NCI-H146 treated with DMSO at 0.1 percent for 48 hours (cell line): Measurements from ENCODE around the gene FRAT1.
A peak's percentile ranks its signal among the peaks of the same experiment; 100 is the strongest.
"Not testable (repeated sequence)": the region's sequence is repeated elsewhere in the genome, so short reads cannot be mapped to it uniquely, and the experiment has no call there.

Experiments used
- DNase-seq: peaks from one replicate; lab custom pipeline; 2025; ENCODE audit not compliant: unreplicated experiment; lab: John Stamatoyannopoulos, UW

Gene FRAT1

GRCh38 chr10:97334370-97335175, 15.5 kb downstream of the FRAT1 start, which contains the start of gene FRAT2:
TSS of gene FRAT2 (minus strand) at chr10:97334729. CDS start at chr10:97334572, 157 bp downstream.
- DNase-seq: peak; percentile 67

- DNase-seq: no peak
Observed at GRCh38 chr10:97335188-97335619, 16.1 kb downstream of the FRAT1 start.

GRCh38 chr10:97336006-97336405, 16.9 kb downstream of the FRAT1 start:
- DNase-seq: no peak

GRCh38 chr10:97336446-97336845, 17.4 kb downstream of the FRAT1 start:
- DNase-seq: no peak

GRCh38 chr10:97336942-97337831, 18.1 kb downstream of the FRAT1 start:
- peak; percentile 41 for DNase-seq

GRCh38 chr10:97338041-97338440, 19.0 kb downstream of the FRAT1 start:
- DNase-seq: no peak

GRCh38 chr10:97341416-97341815, 22.3 kb downstream of the FRAT1 start:
- no peak for DNase-seq

- not testable (repeated sequence) for DNase-seq
Observed at GRCh38 chr10:97343664-97344063, 24.6 kb downstream of the FRAT1 start.

- DNase-seq: no peak
Observed at GRCh38 chr10:97347317-97347716, 28.2 kb downstream of the FRAT1 start.

GRCh38 chr10:97349752-97350513, 30.9 kb downstream of the FRAT1 start:
- DNase-seq: no peak

- no peak for DNase-seq
Observed at GRCh38 chr10:97353945-97354344, 34.9 kb downstream of the FRAT1 start.

GRCh38 chr10:97355571-97355975, 36.5 kb downstream of the FRAT1 start:
- no peak for DNase-seq

GRCh38 chr10:97356318-97356914, 37.3 kb downstream of the FRAT1 start:
- no peak for DNase-seq

- DNase-seq: no peak
Observed at GRCh38 chr10:97356918-97357317, 37.8 kb downstream of the FRAT1 start.

GRCh38 chr10:97358349-97358748, 39.3 kb downstream of the FRAT1 start:
- DNase-seq: no peak

- DNase-seq: no peak
Observed at GRCh38 chr10:97358781-97359180, 39.7 kb downstream of the FRAT1 start.

- DNase-seq: no peak
Observed at GRCh38 chr10:97360705-97361536, 41.9 kb downstream of the FRAT1 start.

GRCh38 chr10:97361537-97361901, 42.4 kb downstream of the FRAT1 start:
- no peak for DNase-seq

GRCh38 chr10:97362310-97363033, 43.4 kb downstream of the FRAT1 start:
- DNase-seq: no peak
